Right ventricle myocardium inferior (tissue), 1 donor: ENCODE measurements around the gene CERS6. TPM values are rescaled to one million over a fixed set of nuclear protein-coding genes. Genes with fewer than 3 reads are reported as not detected.
"Not testable (repeated sequence)": the region's sequence is repeated elsewhere in the genome, so short reads cannot be mapped to it uniquely, and the experiment has no call there.

Source experiments
- ATAC-seq: fragments of 200-7000 bp; cut with Tn5 transposase; one replicate; pipeline ENCODE4 v1.9.1; 2020; ENCODE audit warnings: mild to moderate bottlenecking, moderate library complexity
- DNase-seq: peaks from one replicate; pipeline ENCODE4 v3.0.0; 2021; ENCODE audit errors: missing footprints
- intact Hi-C: fragments of 100-400 bp; cut with DNase I; formaldehyde crosslinking; loops from one replicate; pipeline ENCODE4 v1.11.0; 2022
- total RNA-seq: library from RNA; stranded (reverse); fragmentation: NEBNext Ultra II Directional; extraction: Animal tissue kit (Norgen Biotek cat#: 25700); gene quantifications from one replicate; pipeline ENCODE4 v1.2.1, GENCODE V29; 2021
- donor health status: DM: no; HTN: yes; CAD: no; lungs with severe emphysema.

The CERS6 gene
- total RNA-seq, 1 donor from 2014 or later = 65.7 TPM

DNA sequence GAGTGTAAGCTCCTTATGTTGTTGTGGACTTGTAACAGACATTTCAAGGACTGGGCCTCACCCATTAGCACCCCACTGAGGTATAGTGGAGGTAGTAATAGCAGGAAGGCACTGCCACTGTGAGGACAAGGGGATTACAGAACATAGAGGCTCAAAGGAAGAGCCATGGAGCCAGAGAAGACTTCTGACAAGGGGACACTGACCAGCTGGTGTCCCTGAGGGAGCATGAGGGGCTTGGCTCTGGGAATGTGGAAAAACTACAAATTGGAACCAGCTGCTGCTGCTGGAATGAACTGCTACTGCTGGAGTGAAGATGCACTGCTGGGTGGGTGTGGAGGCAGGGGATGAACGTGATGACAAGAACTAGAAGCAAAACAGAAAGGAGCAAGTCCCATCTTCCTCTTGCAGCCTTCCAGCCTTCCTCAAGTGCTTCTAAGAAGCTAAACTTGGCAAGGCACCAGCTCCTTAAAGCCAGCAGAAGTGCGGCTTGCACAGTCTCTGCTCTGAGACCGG, 179.0 kb downstream of the CERS6 start:
- DNase-seq = peak; percentile 78
- intact Hi-C loops = loop anchor here (5.0 to 10.0 kb wide), 2 partner anchors 108 to 120 kb away; no protein-coding TSS in a partner anchor
- ATAC-seq = peak; percentile 59

DNA sequence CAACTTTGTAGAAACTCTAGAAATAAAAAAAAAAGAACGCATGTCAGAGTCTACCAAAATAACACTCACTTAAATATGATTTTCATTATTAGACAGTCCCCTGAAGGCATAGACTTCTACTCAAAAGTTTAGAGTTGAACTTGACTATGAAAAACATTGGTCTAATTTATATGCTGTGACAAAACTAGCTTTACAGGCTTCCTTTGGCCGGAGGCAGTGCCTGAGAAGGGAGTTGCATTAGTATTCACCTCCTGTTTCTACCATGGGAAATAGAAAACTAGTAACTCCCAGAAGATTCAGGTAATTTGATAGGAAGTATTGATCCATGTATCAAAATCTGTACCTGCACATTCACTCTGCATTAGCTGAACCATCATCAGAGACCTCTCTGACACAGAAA, 182.9 kb downstream of the CERS6 start:
- ATAC-seq = no peak
- intact Hi-C loops = loop anchor here (5.0 to 10.0 kb wide), 2 partner anchors 112 to 116 kb away; no protein-coding TSS in a partner anchor
- DNase-seq = no peak

DNA sequence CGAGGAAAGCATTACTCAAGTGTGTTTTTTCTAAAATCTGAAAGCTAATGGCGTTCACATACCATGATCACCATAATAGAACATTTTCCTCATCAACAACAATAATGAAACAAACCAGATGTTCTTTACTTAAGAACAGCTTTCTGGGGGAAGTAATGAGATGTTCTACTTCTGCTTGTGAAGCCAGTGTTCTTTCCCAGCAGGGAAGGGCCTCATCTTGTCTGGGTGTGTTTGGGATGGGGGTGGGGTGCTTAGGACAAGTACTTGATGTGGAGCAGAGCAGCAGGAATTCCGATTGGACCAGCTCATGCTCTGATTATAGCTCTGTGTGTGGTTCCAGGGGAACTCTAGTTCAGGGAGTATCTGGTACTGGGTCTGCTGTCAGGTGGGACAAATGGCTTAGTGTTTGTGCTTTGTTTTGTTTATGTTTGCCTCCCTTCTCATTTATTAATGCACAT, 183.4 kb downstream of the CERS6 start:
- intact Hi-C loops = loop anchor here (5.0 to 10.0 kb wide), 2 partner anchors 112 to 115 kb away; no protein-coding TSS in a partner anchor
- peak; percentile 93 for ATAC-seq
- no peak for DNase-seq

DNA sequence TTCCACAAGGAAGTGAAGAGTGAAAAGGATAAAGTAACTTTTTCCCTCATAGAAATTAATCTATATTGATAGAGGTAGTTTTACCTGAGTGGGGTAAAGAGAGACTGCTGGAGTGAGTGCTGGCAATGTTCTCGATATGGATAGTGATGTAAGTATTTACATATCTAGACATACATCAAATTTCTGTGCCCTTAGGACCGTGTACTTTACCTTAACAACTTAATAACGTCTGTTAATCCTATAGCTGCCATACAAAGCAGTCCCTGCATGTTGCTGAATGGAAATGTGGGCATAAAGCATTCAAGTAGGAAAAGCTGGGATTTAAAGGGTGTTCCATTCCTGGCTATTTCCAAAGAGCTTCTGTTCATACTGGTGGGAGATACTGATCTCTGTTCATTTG, 184.0 kb downstream of the CERS6 start:
- intact Hi-C loops = loop anchor here (5.0 kb wide), 1 partner anchor 73 kb away; no protein-coding TSS in a partner anchor
- DNase-seq (no peak), ATAC-seq (no peak)

DNA sequence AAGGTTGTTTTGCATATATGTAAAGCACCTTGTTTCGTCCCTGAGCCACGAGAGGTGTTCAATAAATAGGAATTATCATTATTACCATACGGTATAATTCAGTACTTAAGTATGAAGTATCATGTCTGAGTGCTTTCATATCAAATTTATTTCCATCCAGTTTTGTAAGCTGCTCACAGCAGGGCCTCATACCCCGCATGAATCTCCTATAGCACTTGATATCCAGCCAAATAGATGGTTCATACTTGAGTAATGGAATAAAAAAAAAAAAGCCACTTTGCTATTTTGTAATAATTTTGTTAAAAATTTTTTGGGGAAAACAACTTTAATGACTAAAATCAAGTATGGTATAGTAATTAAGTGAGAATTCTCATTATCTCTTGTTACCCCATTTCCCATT, 185.6 kb downstream of the CERS6 start:
- ATAC-seq (no peak), DNase-seq (no peak)
- intact Hi-C loops = loop anchor here (5.0 kb wide), 1 partner anchor 74 kb away; no protein-coding TSS in a partner anchor

DNA sequence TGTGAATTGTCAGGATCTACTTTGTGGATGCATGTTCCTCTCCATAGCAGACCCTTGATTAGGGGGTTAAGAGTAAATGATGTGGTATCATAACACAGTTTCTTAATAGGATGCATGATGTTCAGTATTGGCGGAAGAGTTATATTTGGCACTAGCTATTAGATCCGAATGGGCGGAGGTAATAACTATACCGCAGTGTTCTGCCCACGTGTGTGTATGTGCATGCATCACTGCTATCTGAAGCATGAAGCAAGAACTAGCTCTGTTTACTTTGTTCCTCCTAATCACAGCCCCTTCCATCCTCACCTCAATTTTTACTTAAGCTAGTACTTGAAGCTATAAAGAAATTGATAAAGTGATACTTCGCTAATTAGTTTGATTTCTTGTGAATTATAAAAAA, 186.8 kb downstream of the CERS6 start:
- no peak for ATAC-seq
- intact Hi-C loops = loop anchor here (5.0 kb wide), 1 partner anchor 76 kb away; no protein-coding TSS in a partner anchor

DNA sequence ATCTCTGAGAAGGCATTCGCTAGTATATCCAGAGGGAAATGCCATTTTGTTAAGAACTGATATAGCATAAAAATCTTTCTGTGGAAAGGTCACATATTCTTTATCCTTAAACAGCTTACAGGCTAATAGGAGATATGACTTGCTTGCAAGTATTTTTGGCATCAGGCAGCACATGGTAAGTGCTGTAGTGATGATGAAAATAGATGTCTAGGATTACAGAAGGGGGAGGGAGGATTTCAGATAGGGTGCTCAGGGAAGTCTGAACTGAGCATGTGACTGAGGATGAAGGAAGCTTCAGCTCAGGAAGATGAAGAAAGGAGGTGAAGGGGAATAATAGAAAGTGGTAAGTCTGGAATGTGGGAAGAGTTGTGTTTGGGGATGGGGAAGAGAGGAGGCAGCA, 187.9 kb downstream of the CERS6 start:
- DNase-seq (no peak), ATAC-seq (peak; percentile 65)
- intact Hi-C loops = loop anchor here (5.0 kb wide), 1 partner anchor 77 kb away; no protein-coding TSS in a partner anchor

More for the DNA sequence above, 186.8 kb downstream of the CERS6 start:
- no peak for DNase-seq

DNA sequence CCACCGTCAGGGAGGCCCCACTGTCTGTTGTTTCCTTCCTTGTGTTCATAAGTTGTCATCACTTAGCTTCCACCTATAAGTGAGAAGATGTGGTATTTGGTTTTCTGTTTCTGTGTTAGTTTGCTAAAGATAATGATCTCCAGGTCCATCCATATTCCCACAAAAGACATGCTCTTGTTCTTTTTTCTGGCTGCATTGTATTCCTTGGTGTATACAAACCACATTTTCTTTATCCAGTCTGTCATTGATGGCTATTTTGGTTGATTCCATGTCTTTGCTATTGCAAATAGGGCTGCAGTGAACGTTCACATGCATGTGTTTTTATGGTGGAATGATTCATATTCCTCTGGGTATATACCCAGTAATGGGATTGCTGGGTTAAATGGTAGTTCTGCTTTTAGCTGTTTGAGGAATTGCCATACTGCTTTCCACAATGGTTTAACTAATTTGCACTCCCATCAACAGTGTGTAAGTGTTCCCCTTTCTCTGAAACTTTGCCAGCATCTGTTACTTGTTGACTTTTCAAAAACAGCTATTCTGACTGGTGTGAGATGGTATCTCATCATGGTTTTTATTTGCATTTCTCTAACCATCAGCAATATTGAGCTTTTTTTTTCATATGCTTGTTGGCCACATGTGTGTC, 189.7 kb downstream of the CERS6 start:
- intact Hi-C loops = no loop called here
- DNase-seq (no peak), ATAC-seq (no peak)

DNA sequence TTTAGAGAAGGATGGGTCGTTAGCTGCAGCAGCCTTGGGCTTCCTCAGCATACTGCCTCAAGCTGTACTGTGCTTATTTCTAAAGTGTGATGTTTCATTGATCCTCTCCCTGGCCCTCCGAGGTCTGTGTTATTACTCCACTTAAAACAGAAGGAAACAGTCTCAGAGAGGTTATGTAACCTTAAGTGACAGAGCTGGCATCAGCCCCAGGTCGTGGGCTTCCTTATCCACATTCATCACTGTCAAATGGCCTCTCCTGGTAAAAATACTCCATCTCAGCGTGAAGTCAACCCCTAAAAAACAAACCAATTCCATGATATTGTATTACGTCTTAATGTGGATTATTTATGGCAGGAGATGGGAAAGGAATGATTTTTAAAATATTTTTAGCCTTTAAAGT, 193.0 kb downstream of the CERS6 start:
- intact Hi-C loops = no loop called here
- peak; percentile 51 for ATAC-seq
- DNase-seq = no peak

DNA sequence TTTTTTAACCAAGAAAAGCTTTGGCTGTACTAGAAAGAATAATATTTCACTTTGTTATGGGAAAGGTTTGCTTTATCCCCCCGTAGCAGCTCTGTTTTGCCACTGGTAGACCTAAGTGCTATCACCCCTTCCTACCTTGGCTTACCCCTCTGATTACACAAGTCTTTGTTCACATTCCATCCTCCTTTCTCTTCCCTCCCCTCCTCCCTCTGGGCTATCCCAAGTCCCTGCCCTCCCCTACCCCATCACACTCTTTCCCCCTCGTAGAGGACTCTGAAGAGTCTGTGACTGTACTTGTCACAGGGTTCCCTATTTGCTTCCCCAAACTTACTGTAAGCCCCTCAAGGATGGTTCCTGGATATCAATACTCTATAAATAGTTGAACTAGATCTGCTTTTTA, 193.5 kb downstream of the CERS6 start:
- ATAC-seq (peak; percentile 24), DNase-seq (no peak)
- intact Hi-C loops = no loop called here

DNA sequence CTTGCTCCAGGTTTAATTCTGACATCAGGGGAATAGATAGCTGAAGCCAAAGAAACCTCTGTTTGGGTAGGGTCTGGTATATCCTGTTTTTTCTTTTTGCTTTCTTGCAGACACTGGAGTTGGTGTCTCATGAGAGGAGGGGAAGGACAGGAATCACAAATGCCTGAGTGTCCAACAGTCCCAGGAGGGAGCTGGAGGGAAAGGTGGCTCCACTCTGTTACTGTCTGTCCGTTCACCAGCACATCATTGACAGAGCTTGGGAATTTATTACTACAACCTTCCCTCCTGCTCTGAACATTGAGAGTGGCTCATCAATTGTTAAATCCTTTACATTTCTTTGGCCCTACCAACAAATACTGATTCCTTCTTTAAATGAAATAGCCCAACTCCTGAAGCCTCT, 194.1 kb downstream of the CERS6 start:
- no peak for DNase-seq
- ATAC-seq = no peak
- intact Hi-C loops = no loop called here

DNA sequence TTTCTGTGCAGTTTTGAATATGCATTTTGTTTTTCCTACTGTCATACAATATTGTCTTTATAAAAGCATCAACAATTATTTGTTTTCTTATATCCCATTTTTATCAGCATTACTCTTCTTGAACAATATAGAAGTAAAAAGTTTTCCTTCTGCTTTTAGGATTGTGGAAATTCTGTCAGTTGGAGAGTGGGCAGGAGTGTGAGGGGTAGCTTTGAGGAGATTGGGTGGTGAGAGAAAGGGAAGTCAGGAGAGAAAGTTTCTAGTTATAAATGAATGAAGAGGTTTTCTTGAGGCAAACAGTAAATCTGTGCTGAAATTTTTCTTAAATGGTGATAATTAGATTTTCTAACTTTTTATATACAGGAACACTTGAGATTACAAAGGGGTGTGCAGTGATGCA, 194.7 kb downstream of the CERS6 start:
- intact Hi-C loops = no loop called here
- DNase-seq = no peak
- no peak for ATAC-seq

DNA sequence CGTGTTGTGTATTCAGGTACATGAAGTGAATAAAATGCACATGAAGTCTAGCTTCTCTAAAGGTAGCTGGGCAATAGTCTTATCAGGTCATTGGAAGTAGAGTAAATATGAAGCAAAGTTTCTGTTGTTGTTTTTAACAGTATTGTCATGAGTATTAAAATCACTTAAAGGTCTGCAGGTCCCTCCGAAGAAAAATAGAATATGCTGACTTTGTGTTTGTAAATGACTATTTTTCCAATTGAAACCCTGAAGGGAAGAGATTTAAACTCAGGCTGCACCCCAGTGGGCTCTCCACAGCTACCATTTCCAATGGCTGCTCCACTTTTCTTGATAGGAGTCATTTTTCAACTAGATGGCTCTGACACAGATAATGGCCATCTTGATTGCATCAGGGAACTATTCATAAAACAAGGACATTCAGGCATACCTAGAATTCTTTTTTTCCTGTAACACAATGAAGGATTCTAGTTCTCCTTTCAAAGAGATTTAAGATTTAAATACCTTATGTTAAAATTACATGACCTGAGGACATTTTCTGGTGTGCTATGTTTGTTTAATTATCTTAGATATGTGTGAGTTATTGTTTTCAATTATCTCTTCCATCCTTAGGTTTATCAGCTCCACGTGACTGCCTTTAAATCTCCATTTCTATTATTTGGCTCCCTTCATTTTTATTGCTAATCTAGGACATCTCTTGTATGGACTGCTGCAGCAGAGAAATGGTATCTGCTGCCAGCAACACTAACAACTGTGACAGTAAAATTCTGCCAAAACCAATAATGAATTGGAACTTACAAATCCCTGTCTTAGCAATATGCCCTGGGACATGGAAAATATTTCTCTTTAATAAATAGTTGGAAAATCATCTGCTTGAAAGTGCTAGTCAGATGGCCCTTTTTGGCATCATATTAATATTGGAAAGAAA, 197.2 kb downstream of the CERS6 start:
- intact Hi-C loops = no loop called here
- ATAC-seq = no peak
- no peak for DNase-seq

DNA sequence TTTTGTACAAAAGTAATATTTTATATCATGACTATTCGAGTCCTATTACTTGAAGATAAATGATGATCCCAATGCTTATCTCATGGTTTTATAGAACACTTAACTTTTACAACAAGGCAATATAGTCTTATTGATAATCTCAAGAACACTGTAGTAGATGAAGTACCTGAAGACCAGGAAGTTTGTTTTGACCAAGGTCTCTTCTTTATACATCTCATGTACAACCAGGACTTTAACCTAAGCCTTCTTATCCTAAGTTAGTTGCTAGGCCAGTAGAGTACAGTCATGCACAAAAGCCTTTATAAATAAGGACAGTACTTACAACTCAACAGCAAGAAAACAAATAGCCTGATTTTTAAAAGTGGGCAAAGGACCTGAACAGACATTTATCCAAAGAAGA, 198.6 kb downstream of the CERS6 start:
- ATAC-seq = no peak
- DNase-seq = no peak
- intact Hi-C loops = no loop called here

DNA sequence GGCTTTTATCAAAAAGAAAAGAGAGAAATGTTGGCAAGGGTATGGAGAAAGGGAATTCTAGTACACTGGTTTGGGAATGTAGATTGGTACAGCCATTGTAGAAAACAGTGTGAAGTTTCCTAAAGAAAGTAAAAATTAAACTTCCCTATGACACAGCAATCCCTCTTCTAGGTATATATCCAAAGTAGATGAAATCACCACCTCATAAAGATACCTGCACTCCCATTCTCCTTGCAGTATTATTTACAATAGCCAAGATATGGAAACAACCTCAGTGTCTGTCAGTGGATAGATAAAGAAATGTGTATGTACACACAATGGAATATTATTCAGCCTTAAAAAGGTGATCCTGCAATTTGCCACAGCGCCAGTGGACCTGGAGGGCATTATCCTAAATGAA, 199.1 kb downstream of the CERS6 start:
- intact Hi-C loops = no loop called here
- ATAC-seq = no peak
- no peak for DNase-seq

DNA sequence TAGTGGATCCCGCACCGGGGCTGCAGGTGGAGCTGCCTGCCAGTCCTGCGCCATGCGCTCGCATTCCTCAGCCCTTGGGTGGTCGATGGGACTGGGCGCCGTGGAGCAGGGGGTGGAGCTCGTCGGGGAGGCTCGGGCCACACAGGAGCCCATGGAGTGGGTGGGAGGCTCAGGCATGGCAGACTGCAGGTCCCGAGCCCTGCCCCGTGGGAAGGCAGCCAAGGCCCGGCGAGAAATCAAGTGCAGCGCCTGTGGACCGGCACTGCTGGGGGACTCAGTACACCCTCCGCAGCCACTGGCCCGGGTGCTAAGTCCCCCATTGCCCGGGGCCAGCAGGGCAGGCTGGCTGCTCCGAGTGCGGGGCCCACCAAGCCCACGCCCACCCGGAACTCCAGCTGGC, 201.3 kb downstream of the CERS6 start:
- intact Hi-C loops, DNase-seq, ATAC-seq: not testable (repeated sequence)

DNA sequence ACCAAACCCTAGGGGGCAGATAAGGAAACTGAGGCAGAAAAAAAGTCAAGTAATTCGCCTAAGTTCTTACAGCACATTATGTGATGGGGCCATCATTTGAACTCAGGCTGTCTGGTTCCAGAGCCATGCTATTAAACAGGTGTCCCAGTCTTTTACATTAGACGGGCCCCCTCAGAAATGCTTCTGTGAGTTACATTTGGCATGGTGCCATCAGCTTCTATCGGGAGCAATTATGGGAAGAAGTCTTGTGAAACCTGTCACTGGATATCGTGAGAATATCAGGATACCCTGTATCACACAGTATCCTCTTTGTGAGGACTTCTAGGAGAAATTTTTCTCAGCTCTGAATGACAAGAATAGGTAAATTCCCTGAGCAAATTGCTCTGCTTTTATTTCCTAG, 202.6 kb downstream of the CERS6 start:
- DNase-seq (no peak), ATAC-seq (no peak)
- intact Hi-C loops = no loop called here

DNA sequence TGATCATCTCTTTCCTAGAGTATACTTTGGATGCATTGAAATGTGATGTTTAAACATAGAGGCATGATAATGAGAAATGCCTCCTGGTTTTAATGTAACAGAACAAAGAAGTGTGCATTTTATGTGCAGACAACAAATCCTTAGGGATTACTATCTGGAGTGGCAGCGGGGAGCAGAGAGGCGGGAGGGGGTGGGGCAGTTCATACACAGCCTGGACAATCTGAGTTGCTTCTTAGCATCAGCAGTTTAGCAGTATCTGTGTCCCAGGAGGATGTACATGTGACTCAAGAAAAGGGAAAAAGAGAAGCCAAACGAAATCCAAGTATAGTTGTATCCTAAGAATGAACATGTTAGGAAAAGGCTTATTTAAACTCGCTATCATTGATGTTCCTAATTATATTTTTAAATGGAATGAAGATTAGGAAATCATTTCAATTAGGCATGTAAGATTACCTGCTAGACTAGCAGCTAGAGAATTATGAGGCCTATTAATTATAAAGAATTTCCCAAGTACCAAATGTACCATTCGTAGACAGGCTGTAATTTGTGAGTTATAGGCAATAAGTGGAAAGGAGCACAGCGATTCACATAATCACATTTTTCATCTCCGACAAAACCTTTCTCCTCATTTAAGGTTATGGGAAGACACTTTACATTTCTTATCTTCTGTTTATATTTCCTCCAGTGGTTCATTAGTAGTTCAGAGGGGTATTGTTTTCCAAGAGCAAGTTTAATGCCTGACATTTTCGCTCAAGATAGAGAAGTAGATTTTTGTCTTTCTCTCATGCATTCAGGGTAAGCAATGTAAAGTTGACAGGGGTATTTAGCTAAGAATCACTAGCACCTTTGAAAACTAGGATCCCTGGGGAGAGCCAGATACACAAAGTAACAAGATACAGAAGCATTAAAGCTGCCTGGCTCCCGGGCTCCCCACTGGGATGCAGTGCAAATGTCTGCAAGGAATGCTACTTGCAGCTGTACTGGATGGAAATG, 205.1 kb downstream of the CERS6 start:
- DNase-seq (no peak), ATAC-seq (peak; percentile 65)
- intact Hi-C loops = no loop called here
